Uterus (tissue), 2 donors: ENCODE results near the gene SLC38A8.

Experiments
- CTCF ChIP-seq, 4 experiments: fragments of 200-600 bp in 2 of 4; fragments of 450-650 bp in 2 of 4; sonication (generic) in 2 of 4; IDR thresholded peaks; one replicate each; pipeline ENCODE4 v1.5.1; 2016 to 2019; ENCODE audit warnings: antibody characterized with exemption in 4 of 4, mild to moderate bottlenecking in 2 of 4, moderate library complexity in 1 of 4
- POLR2A ChIP-seq, 2 donors: fragments of 450-650 bp; IDR thresholded peaks; one replicate each; pipeline ENCODE4 v1.6.1; 2016; ENCODE audit warnings: antibody characterized with exemption in 2 of 2, mild to moderate bottlenecking in 1 of 2, moderate library complexity in 1 of 2

- TF ChIP-seq POLR2A (IDR thresholded peaks at IDR 0.05) (no peak), CTCF (IDR thresholded peaks at IDR 0.05) (no peak)
Observed at GRCh38 chr16:84029297-84030047, 13.1 kb downstream of the SLC38A8 start.
